Stimulated activated CD8-positive, alpha-beta memory T cell treated with anti-CD3 and anti-CD28 coated beads, Interleukin-12 subunit alpha, Interleukin-12 subunit beta, amount 100 ng/mL, for 24 hours (primary cell): ENCODE data around the gene GRK4.
"Not testable (repeated sequence)": the region's sequence is repeated elsewhere in the genome, so short reads cannot be mapped to it uniquely, and the experiment has no call there.

Source experiments
- DNase-seq: peaks from one replicate; pipeline ENCODE4 v3.0.0-alpha.2; 2020; ENCODE audit errors: extremely low read depth

GRK4 gene

DNA sequence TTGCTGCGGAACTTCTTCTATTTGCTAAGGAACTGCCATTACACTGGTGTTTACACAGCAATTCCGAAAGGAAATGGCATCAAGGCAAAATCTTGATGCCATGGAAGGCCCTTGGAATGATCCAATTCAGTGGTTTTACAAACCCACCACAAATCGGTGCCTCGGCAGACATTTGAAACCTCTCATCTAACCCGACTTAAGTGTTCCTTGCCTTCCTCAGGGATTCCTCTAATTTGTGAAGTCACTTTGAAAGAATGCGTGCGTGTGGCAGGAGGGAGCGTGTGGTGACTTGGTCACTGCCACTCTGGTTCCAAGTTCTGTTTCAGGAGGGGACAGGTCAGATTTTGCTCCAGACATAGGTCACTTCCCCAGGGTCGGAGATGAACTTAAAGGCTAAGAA, 4.9 kb upstream of the GRK4 start:
- no peak for DNase-seq

DNA sequence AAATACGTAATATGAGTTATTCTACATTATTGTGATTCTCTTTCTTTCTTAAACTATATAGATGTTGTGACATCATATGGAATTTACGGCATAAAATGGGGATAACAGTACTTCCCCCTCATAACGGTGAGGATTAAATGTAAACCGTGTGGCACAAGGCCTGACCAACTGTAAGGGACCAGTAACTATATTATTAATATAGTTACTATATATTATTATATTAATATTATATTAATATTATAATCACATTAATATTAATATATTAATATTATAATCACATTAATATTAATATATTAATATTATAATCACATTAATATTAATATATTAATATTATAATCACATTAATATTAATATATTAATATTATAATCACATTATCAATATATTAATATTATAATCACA, 2.9 kb upstream of the GRK4 start:
- not testable (repeated sequence) for DNase-seq

DNA sequence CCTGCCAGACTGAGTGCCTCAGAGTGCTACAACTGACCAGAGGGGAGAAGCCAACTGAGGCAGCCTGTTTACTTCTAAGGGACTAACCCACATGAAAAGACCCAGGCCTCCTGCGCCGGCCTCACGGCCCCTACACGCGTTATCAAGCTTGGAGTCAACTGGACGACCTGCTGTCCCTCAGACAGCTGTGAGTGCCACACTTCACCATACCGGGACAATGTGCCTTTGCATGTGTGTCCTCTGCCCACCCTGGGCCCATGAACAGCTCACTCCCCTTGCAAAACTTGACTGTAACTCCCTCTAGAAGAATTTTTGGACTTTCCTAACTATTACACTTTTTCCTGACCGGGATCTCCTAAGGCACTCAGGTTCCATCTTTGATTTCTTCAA, 2.0 kb upstream of the GRK4 start:
- no peak for DNase-seq

DNA sequence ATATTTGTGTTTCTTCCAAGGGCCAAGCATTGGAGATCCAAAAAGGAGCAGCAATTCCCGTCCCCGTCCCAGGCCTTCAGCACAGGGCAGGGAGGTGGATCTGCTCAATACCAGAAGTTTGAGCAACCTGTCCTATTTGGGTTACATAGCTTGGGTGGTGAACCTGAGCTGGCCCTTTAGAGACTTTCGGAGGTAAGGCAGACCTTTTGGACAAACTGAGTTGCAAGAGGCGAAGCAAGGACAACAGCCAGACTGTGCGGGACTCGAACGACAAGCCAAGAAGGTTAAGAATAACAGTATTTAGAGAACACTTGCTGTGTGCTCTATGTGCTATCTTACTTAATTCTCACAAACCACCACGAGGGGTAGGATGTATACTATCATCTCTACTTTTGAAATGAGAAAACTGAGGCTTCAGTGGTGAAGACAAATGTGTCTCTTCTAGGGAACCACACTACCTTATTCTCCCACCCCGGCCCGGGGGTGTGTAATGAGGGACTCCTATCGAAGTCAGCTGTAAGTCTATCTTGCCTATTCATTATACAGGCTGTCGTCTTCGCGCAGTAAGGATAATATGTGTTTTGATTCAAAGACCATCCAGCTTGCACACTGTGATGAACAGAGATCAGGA, 1.4 kb upstream of the GRK4 start:
- peak; percentile 33 for DNase-seq

DNA sequence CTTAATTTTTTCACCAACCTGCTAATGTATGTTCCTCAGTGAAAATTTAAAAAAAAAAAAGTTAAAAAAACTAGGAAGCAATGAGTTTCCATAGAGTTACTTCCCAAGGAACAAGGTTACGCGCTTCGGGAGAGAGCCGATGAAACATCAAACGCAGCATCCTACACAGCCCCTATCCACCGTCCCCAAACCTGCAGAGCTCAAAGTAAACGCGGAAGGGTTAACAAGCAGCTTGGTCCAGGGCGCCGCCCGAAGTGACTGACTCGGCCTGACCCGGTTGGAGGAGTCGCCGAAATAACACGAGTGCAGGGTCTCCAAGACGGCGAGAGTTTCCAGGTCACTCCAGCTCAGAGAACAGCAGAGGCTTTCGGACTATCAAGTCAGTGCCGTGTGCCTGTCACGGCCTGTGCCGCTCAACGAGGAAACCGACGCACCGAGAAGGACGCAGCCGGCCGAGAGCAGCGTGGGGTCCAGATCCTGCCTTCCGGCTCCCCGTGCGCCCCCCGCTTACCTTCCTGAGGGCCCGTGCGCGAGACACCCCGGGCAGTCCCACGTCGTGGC, 677 bp upstream of the GRK4 start:
- DNase-seq, result no peak

DNA sequence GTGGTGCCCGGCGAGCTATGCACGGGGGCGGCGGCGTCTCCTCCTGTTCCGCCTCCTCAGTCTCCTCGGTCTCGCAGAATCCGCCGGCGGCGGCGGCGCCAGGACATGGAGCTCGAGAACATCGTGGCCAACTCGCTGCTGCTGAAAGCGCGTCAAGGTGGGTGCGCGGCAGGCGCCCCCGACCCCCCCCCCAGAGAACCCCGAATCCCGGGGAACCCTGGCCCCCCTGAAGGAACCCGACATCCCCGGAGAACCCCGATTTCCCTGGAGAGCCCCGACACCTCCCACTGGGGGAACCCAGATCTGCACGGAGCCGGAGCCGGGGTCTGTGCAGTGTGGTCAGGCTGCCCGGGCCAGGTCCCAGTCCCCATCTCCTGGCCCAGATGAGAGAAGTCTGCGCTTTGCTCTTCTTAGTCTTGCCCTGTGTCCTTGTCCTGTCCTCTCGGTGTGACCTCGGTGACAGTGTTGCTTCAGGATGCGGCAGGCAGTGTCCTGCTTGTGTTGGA, 648 bp downstream of the GRK4 start:
- no peak for DNase-seq

DNA sequence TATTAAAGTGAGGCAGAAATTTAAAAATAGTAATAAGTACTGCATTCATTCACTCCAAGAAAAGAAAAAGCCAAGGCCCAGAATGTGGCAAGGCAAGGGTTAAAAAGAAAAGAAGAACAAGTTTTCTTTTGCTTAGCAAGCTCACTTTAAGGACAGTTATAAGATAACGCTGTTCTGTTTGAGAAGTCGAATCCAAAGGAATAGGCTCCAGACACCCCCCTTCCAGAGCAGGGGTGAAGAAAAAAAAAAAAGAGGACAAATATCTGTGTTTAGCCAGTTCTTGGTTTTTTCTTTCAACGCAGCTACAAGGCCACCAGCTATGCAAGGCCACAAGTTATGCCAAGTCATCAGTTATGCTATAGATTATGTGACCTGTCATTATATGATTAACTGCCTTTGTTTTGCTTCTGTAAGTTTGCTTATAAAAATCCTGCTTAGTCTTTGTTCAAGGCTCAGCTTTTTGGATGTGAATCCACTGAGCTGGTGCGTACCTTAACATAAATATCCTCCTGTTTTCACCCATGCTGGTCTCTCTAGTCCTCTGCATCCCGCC, 1.4 kb downstream of the GRK4 start:
- no peak for DNase-seq

DNA sequence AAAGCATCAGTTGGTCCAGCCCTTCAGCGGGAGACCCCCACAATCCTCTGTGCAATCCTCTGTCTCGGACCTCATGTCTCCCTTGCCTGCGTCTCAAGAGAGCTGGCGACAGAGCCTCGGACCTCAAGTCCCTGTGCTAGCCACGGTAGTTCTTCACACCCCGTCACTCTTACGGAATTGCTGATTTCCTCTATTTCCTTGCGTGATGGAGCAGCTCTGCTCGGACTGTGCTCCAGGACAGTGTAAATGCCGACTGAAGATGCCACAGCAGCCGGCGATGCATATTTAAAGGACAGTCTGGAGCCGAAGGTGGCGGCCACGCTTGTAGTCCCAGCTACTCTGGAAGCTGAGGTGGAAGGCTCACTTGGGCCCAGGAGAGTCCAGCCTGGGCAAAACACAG, 1.9 kb downstream of the GRK4 start:
- DNase-seq, result no peak

DNA sequence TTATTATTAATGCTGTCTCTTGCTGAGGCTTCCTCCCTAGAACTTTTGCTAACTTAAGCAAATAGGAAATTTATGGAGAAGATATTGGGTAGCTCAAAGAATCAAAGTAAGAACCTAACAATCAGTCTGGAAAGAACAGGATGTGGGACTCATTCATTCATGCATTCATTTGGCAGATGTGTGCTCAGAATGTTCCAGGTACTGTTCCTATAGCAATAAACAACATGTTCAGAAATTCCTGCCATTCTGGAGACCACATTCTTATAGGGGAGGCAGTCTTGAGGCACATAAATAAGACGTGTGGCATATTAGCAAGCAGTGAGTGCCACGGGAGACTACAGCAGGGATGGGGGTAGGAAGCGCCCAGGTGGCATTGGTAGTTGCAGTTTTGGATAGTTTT, 5.0 kb downstream of the GRK4 start:
- DNase-seq, result no peak

DNA sequence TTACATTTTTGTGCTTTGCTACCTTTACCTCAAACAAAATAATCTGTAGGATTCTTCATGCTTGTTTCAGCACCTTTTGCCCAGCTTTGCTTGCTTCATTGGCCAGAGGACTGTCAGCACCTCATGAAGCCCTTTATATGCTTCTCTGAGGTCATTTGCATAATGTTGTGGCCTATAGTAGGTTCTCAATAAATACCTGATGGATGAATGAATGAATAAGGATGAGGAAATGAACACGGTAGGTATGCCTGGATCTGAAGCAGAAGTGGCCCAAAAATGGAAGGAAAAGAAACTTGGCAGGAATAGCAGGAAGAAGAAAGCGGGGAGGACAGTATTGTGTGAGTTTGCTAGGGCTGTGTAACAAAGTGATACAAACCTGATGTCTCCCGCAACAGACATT, 7.9 kb downstream of the GRK4 start:
- DNase-seq, result no peak

DNA sequence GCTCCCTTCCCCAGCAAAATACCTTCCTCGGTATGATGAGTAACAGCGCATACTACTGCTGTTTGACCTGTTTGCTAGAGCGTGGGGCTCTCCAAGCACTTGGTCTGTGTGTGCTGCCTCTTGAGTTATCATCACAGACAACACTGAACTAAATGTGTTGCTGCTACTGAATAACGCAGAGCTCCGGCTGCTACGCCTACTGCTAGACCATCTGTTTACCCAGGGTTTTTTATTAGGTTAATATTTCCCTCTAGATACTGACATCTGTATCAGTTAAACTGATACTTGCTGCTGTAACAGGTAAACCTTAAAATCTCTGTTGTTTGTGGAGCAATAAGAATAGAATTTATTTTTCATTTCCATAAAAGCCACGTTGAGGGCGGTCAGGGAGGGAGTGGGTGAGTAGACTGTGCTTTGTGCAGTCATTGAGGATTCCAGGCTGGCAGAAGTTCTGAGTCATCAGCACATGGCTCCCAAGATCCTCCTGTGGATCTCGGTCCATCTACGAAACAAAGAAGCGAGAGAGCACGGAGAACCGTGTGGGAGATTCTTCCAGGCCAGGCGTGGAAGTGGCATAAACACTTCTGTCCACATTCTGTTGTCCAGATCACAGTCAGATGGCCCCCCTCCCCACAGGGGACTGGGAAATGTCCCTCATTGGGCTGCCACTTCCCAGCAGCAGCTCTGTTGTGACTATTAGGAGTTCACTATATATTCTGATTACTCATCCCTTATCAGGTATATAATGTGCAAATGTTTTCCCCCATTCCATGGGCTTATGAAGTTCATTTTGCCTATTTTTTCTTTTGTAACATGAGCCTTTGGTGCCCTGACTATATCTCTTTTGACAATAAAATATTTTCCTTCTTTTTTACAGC, 14.1 kb downstream of the GRK4 start:
- DNase-seq, result no peak

DNA sequence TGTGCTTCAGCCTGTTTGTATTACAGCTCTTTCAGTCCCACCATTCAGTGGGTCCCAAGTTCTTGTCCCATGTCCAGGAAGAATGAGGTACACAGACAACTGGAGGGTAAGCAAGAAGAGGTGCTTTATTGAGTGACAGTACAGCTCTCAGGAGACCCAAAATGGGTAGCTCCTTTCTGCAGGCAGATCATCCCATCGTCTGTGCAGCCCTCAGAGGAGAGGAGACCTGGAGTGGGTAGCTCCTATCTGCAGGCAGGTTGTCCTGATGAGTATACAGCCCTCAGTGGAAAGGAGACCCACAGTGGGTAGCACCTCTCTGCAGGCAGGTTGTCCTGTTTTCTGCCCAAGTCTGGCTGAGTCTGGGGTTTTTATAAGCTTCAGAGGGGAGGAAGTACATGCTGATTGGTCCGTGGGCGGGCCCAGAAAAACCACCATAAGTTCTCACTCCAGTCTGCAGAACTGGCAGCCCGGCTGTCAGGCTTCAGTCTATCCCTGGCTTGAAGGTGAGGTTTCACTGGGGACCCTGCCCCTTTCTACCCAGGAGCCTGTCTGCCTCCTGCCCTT, 18.0 kb downstream of the GRK4 start:
- no peak for DNase-seq

DNA sequence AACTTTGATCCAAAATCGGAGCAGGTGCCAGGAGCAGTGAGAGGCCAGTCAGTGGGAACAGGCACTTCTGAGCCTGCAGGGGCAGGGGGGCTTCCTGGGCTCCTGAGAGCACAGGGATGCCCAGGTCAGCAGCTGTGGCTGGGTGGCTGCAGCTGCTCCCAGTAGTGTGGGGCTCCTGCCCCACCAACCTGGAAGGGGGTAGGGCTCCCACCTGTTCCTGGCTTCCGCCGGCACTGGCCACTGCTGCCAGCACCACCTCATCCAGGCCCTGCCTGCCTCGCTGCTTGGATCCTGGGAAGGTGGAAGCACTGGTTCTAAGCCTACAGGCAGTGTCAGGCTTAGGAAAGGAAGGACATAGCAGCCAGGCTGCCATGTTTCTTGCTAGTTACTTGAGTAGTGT, 18.6 kb downstream of the GRK4 start:
- no peak for DNase-seq

DNA sequence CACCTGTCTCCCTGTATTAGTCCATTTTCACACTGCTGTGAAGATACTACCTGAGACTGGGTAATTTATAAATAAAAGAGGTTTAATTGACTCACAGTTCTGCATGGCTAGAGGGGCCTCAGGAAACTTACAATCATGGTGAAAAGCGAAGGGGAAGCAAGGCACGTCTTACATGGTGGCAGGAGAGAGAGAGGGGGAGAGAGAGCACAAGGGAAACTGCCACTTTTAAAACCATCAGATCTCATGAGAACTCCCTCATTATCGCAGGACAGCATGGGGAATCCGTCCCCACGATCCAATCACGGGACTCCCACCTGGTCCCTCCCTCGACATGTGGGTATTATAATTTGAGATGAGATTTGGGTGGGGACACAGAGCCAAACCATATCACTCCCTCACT, 20.3 kb downstream of the GRK4 start:
- DNase-seq, result not testable (repeated sequence)

DNA sequence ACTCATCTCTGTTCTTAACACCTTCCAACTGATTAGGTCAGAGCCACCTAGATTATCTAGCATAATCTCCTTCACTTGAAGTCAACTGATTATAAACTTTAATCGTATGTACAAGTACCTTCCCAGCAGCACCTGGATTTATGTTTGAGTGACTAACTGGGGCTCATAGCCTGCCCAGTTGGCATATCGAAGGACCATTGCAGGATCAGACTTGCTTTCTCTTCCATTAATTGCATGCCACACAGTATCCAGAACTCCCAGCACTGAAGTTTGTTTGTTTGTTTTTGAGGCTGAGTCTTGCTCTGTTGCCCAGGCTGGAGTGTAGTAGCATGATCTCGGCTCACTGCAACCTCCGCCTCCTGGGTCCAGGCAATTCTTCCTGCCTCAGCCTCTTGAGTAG, 27.9 kb downstream of the GRK4 start:
- DNase-seq, result no peak

DNA sequence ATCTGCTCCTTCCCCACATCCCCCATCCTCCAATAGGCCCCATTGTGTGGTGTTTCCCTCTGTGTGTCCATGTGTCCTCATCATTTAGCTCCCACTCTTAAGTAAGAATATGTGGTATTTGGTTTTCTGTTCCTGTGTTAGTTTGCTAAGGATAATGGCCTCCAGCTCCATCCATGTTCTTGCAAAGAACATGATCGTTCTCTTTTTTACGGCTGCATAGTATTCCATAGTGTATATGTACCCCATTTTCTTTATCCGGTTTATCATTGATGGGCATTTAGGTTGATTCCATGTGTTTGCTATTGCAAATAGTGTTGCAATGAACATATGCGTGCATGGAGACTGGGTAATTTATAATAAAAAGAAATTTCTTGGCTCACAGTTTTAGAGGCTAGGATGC, 31.5 kb downstream of the GRK4 start:
- DNase-seq, result no peak

DNA sequence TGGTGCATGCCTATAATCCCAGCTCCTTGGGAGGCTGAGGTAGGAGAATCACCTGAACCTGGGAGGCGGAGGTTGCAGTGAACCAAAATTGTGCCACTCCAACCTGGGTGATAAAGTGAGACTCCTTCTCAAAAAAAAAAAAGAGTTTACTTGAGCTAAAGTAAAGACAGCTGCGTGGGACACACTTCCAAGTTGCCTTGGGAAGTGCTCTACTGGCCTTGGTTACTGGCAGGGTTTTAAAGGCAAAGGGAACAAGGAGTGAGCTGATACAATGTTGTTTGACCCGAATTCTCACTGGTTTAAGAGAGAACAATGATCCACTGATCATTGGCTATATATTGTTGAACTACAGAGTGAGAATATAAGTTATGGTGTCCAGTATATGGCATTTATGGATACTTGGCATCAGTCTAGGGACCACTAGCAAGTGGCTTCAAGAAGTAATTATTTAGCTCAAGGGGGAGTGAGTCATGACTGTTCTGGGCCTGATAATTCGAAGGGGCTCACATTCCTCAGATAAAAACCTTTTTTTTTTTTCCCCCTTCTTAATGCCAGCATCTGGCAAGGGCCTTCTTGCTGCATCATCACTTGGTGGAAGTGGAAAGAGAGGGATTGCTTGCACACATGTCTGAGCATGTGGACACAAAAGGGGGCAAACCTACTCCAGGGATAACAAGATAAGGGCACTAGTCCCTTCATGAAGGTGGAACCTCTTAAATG, 32.3 kb downstream of the GRK4 start:
- no peak for DNase-seq

DNA sequence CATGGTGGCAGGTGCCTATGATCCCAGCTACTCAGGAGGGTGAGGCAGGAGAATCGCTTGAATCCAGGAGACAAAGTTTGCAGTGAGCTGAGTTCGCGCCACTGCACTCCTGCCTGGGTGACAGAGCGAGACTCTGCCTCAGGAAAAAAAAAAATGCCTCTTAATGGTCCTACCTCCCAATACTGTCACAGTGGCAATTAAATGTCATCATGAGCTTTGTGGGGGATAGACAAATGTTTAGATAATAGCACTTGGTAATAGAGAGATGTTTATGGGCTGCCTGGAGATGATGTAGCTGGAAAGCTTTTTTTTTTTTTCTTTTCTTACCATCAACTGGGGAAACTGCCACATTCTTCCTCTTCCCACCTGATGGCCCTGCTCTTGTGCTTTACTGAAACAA, 33.0 kb downstream of the GRK4 start:
- DNase-seq, result no peak

DNA sequence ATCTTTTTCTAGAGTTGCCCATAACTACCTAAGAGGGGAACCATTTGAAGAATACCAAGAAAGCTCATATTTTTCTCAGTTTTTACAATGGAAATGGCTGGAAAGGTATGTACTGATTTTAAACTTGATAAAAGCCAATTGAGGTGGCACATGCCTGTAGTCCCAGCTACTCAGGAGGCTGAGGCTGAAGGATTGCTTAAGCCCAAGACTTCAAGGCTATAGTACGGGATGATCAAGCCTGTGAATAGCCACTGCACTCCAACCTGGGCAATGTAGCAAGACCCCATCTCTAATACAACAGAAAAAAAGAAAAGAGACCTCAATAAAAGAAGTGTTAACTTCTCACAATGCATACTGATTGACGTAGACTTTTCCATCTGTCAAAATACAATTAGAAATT, 44.4 kb downstream of the GRK4 start:
- no peak for DNase-seq

DNA sequence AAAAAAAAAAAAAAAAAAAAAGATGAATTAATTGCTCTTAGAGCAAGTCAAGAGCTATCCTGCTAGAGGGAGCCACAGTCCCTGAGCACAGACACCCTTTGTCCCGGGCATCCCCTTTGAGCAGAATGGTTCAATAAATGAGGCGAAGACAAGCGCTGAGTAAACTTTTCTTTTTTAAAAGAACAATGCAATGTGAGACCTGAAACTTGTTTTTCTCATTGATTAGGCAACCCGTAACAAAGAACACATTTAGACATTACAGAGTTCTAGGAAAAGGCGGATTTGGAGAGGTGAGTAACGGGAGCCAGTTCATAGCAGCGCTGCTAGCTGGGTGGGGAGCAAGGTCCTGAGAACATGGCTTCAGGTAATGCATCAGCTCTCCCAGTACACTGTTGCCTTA, 46.1 kb downstream of the GRK4 start:
- DNase-seq, result no peak

DNA sequence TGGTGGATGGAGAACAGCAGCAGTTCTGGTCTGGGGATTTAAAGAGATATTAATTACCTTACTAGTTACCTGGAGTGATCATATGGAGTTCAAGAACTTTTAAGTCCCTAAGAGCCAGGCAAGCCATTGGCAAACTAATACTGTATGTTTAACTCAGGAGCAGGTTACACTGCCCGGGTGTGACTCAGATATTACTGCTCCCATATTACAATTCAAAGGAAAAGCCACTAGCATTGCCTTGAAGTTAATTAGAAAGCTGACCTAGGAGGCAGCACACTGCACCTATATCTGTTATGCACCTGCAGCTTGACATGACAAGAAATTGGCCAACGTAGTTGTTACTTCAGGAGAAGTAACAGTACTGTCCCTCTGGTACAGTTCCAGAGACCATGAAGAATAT, 47.2 kb downstream of the GRK4 start:
- DNase-seq, result no peak

DNA sequence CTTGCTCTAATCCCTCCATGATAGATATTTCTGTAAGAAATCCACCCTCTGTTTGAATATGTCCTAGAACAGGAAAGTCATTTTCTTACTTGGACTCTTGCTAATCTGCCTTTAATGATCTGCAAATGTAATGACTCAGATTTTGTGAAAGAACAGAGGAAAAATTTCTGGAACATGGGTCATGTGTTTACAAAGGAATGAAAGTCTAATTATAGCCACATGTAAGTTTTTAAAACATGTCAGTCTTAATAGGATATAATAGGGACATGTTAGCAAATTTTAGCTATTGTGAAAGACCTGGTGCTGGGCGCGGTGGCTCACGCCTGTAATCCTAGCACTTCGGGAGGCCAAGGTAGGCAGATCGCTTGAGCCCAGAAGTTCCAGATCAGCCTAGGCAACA, 47.6 kb downstream of the GRK4 start:
- no peak for DNase-seq
